ENCODE data around the gene TCP11L2.

GRCh38 chr12:106369624-106370346 lies 67.3 kb downstream of the TCP11L2 start:
- TF ChIP-seq CTCF (IDR thresholded peaks at IDR 0.05) (no peak), ZFX (IDR thresholded peaks at IDR 0.05; ENCODE audit: borderline replicate concordance) (no peak)
